HCT116 (cell line): ENCODE measurements around the gene DAAM1. TPM values are rescaled to one million over a fixed set of nuclear protein-coding genes. Genes with fewer than 3 reads are reported as not detected.

ENCODE experiments used
- ATAC-seq: fragments of 200-7000 bp; cut with Tn5 transposase; 2 replicates; pipeline ENCODE4 v1.9.1; 2020; ENCODE audit warnings: mild to moderate bottlenecking, moderate library complexity
- BruUV-seq: library from RNA; stranded (reverse); fragments of 400-500 nt; replicated peaks from 2 replicates; lab custom pipeline; 2021; lab: Mats Ljungman, UMichigan
- CTCF ChIA-PET: fragments of 300-600 bp; sonication (Branson Sonifier 250); formaldehyde crosslinking; loops from one replicate; lab custom pipeline; 2021; ENCODE audit warnings: antibody characterized with exemption; lab: Charles Lee
- POLR2A ChIA-PET: fragments of 300-600, 350-600 bp; sonication (Branson Sonifier 250); formaldehyde crosslinking; loops from one replicate; lab custom pipeline; 2021; ENCODE audit warnings: antibody characterized with exemption; lab: Charles Lee
- RAD21 ChIA-PET, 2 experiments: fragments of 300-600 bp; sonication (Branson Sonifier 250); formaldehyde crosslinking; loops; one replicate each; lab custom pipeline; 2023; ENCODE audit warnings: low total read pairs in 2 of 2; ENCODE audit not compliant: uncharacterized antibody in 2 of 2, unreplicated experiment in 2 of 2, low non-redundant PET in 1 of 2; lab: Charles Lee
- DNase-seq: peaks from one replicate; pipeline ENCODE4 v3.0.0-alpha.2; 2010; ENCODE audit warnings: low read depth, low spot score
- H2AFZ ChIP-seq: fragments of 200-600 bp; shearing (Covaris generic), sonication (generic); 2 replicates; pipeline ENCODE4 v1.6.1; 2017; ENCODE audit warnings: low read depth, mixed run types, mixed read lengths, antibody characterized with exemption, low read length; ENCODE audit not compliant: poor library complexity, severe bottlenecking
- H3K27ac ChIP-seq: 2 replicates; pipeline ENCODE4 v1.5.1; 2012; ENCODE audit warnings: low read depth, low read length
- H3K27me3 ChIP-seq: fragments of 200-600 bp; sonication (generic); 2 replicates; pipeline ENCODE4 v1.6.1; 2016; ENCODE audit warnings: mixed run types, low read length, mixed read lengths; ENCODE audit not compliant: insufficient read depth
- H3K36me3 ChIP-seq, 2 experiments: fragments of 200-500 bp in 1 of 2; fragments of 200-600 bp in 1 of 2; sonication (Bioruptor generic) in 1 of 2; sonication (generic) in 1 of 2; 2 replicates each; pipeline versions ENCODE4 v1.5.1 to v1.6.1; 2014 to 2016; ENCODE audit warnings: low read length in 2 of 2, inconsistent platforms in 1 of 2, mixed read lengths in 1 of 2, mixed run types in 1 of 2; ENCODE audit not compliant: insufficient read depth in 2 of 2, control insufficient read depth in 1 of 2
- H3K4me1 ChIP-seq, 2 experiments: fragments of 200-600 bp in 1 of 2; sonication (generic) in 1 of 2; 2 replicates each; pipeline versions ENCODE4 v1.5.1 to v1.6.1; 2012 to 2017; ENCODE audit warnings: low read length in 2 of 2, inconsistent platforms in 1 of 2, mild to moderate bottlenecking in 1 of 2, mixed read lengths in 1 of 2, mixed run types in 1 of 2, moderate library complexity in 1 of 2; ENCODE audit not compliant: insufficient read depth in 2 of 2, control insufficient read depth in 1 of 2
- H3K4me2 ChIP-seq: fragments of 200-600 bp; sonication (generic); 2 replicates; pipeline ENCODE4 v1.6.1; 2017; ENCODE audit warnings: mixed run types, low read length, mixed read lengths
- H3K4me3 ChIP-seq, 2 experiments: fragments of 200-600 bp in 1 of 2; sonication (generic) in 1 of 2; replicated peaks in 1 of 2; 2 replicates each; pipeline ENCODE4 v1.5.1; 2011 to 2016; ENCODE audit warnings: low read length in 2 of 2, control low read depth in 1 of 2, low read depth in 1 of 2, mild to moderate bottlenecking in 1 of 2, mixed read lengths in 1 of 2, mixed run types in 1 of 2
- H3K79me2 ChIP-seq: fragments of 200-600 bp; sonication (generic); 2 replicates; pipeline ENCODE4 v1.6.1; 2017; ENCODE audit warnings: mild to moderate bottlenecking, mixed run types, low read length, moderate library complexity, mixed read lengths; ENCODE audit not compliant: insufficient read depth
- H3K9ac ChIP-seq: fragments of 200-600 bp; sonication (generic); 2 replicates; pipeline ENCODE4 v1.6.1; 2016; ENCODE audit warnings: low read length, mixed read lengths
- H3K9me2 ChIP-seq: fragments of 200-600 bp; sonication (generic), shearing (Covaris generic); 2 replicates; pipeline ENCODE4 v1.6.1; 2017; ENCODE audit warnings: mixed run types, mild to moderate bottlenecking, moderate library complexity; ENCODE audit not compliant: insufficient read depth
- H3K9me3 ChIP-seq, 2 experiments: fragments of 200-500 bp in 1 of 2; fragments of 200-600 bp in 1 of 2; sonication (Bioruptor generic) in 1 of 2; sonication (generic) in 1 of 2; 2 replicates each; pipeline ENCODE4 v1.6.1; 2014 to 2017; ENCODE audit warnings: low read length in 2 of 2, mixed read lengths in 2 of 2, inconsistent platforms in 1 of 2, low read depth in 1 of 2, mild to moderate bottlenecking in 1 of 2, mixed run types in 1 of 2, moderate library complexity in 1 of 2; ENCODE audit not compliant: control insufficient read depth in 1 of 2, insufficient read depth in 1 of 2
- H4K20me1 ChIP-seq: fragments of 200-600 bp; sonication (generic), shearing (Covaris generic); 2 replicates; pipeline ENCODE4 v1.6.1; 2017; ENCODE audit warnings: mixed run types, mild to moderate bottlenecking, moderate library complexity; ENCODE audit not compliant: insufficient read depth
- CEBPB ChIP-seq: IDR thresholded peaks from 2 replicates; pipeline ENCODE4 v1.6.1; 2012; ENCODE audit warnings: low read depth
- CTCF ChIP-seq, 3 experiments: fragments of 200-600 bp in 1 of 3; sonication (generic) in 1 of 3; IDR thresholded peaks in 2 of 3; conservative IDR thresholded peaks in 1 of 3; 2 replicates each; pipeline ENCODE4 v1.5.1; 2012 to 2017; ENCODE audit warnings: low read depth in 2 of 3, low read length in 2 of 3, antibody characterized with exemption in 1 of 3, borderline replicate concordance in 1 of 3, control low read depth in 1 of 3, mild to moderate bottlenecking in 1 of 3, mixed read lengths in 1 of 3, mixed run types in 1 of 3, moderate library complexity in 1 of 3; ENCODE audit not compliant: insufficient read depth in 1 of 3
- EZH2 ChIP-seq: fragments of 200-600 bp; sonication (generic); IDR thresholded peaks from 2 replicates; pipeline ENCODE4 v1.6.1; 2017; ENCODE audit warnings: antibody characterized with exemption, mixed run types
- MAX ChIP-seq: IDR thresholded peaks from 2 replicates; pipeline ENCODE4 v1.6.1; 2012
- POLR2AphosphoS5 ChIP-seq: IDR thresholded peaks from 2 replicates; pipeline ENCODE4 v1.6.1; 2011; ENCODE audit warnings: mild to moderate bottlenecking, low read depth, low read length, moderate library complexity
- RAD21 ChIP-seq: IDR thresholded peaks from 2 replicates; pipeline ENCODE4 v1.6.1; 2012; ENCODE audit warnings: low read depth, mild to moderate bottlenecking
- SP1 ChIP-seq: IDR thresholded peaks from 2 replicates; pipeline ENCODE4 v1.6.1; 2012; ENCODE audit warnings: low read depth
- TCF7L2 ChIP-seq: IDR thresholded peaks from 2 replicates; pipeline ENCODE4 v1.7.0; 2011; ENCODE audit warnings: borderline replicate concordance, inconsistent platforms; ENCODE audit not compliant: insufficient read depth, insufficient read length; ENCODE audit errors: extremely low read depth
- YY1 ChIP-seq: IDR thresholded peaks from 2 replicates; pipeline ENCODE4 v1.6.1; 2011; ENCODE audit warnings: low read length, low read depth, moderate library complexity, mild to moderate bottlenecking; ENCODE audit not compliant: insufficient replicate concordance; ENCODE audit errors: extremely low read depth
- ZFX ChIP-seq: fragments of 450-650 bp; IDR thresholded peaks from 2 replicates; pipeline ENCODE4 v1.6.1; 2017
- intact Hi-C: fragments of 100-400 bp; cut with micrococcal nuclease; formaldehyde crosslinking; loops from 2 replicates; pipeline ENCODE4 v1.10.0; 2022
- total RNA-seq: library from RNA; stranded (reverse); gene quantifications from one replicate; pipeline ENCODE4 v1.2.1, GENCODE V29; 2021; ENCODE audit not compliant: unreplicated experiment

The DAAM1 gene
- total RNA-seq, 1 experiment from 2014 or later, result 10.7 TPM

- no peak overlapping the region for H2AFZ ChIP-seq
- no peaks in the 10 kb centered on the region for H3K79me2 ChIP-seq
- DNase-seq, result peak; percentile 24
- no peak overlapping the region for H3K4me3 ChIP-seq
- H3K36me3 ChIP-seq, result no peaks in the 10 kb centered on the region
- POLR2A ChIA-PET, result no interaction called here
- TF ChIP-seq YY1 (no peak), CTCF (IDR thresholded peaks at IDR 0.05 in 2 of 3, conservative IDR thresholded peaks at IDR 0.05 in 1 of 3; ENCODE audit: borderline replicate concordance in 1 of 3, insufficient read depth in 1 of 3, low read depth in 2 of 3, low read length in 2 of 3) (no peak), RAD21 (no peak), ZFX (no peak), CEBPB (peak; percentile 68), SP1 (peak; percentile 23; the same call in 1 of the 2 replicates), EZH2 (no peak)
- H3K9me3 ChIP-seq, result no peaks in the 10 kb centered on the region
- H3K4me2 ChIP-seq, result peak overlapping the region; percentile 51
- H4K20me1 ChIP-seq, result no peaks in the 10 kb centered on the region
- BruUV-seq, result no TSS peak
- H3K4me1 ChIP-seq, result peaks cover 42 to 71% of the 10 kb centered on the region in 2 experiments
- ATAC-seq, result peak; percentile 15; the same call in 1 of the 2 replicates
- no peak overlapping the region for H3K27ac ChIP-seq
- no peaks in the 10 kb centered on the region for H3K9me2 ChIP-seq
- intact Hi-C loops, result no loop called here
- CTCF ChIA-PET, result no interaction called here
- H3K27me3 ChIP-seq, result no peaks in the 10 kb centered on the region
- RAD21 ChIA-PET, result no interaction called here
- H3K9ac ChIP-seq, result no peak overlapping the region
These were observed 169.6 kb downstream of the DAAM1 start for GRCh38 chr14:59358102-59358501.

GRCh38 chr14:59358784-59359183 lies 170.3 kb downstream of the DAAM1 start:
- Histone ChIP-seq H3K9me2 (no peaks in the 10 kb centered on the region), H3K4me2 (no peak overlapping the region), H3K27ac (no peak overlapping the region), H3K9ac (no peak overlapping the region), H3K36me3 (no peaks in the 10 kb centered on the region), H3K9me3 (no peaks in the 10 kb centered on the region), H3K4me1 (peaks cover 49 to 76% of the 10 kb centered on the region in 2 experiments), H3K27me3 (no peaks in the 10 kb centered on the region), H3K4me3 (no peak overlapping the region), H3K79me2 (no peaks in the 10 kb centered on the region), H4K20me1 (no peaks in the 10 kb centered on the region), H2AFZ (no peak overlapping the region)
- no peak for DNase-seq
- RAD21 ChIA-PET, result no interaction called here
- CTCF ChIA-PET, result no interaction called here
- POLR2A ChIA-PET, result no interaction called here
- intact Hi-C loops, result no loop called here
- no peak for TF ChIP-seq ZFX
- no peak for TF ChIP-seq MAX
- TF ChIP-seq SP1, result no peak
- TF ChIP-seq POLR2AphosphoS5, result no peak
- TF ChIP-seq TCF7L2, result no peak
- no peak for ATAC-seq
- no TSS peak for BruUV-seq
